Stimulated activated naive CD8-positive, alpha-beta T cell treated with anti-CD3 and anti-CD28 coated beads, Interleukin-15, Interleukin-2, amounts not matched to agents 100 U/mL and 50 U/mL, for 24 hours (primary cell): Measurements from ENCODE around the gene FAAP100.
A peak's percentile ranks its signal among the peaks of the same experiment; 100 is the strongest.

ENCODE experiments used
- ATAC-seq: fragments of 150-1000 bp; cut with Tn5 transposase; one replicate; pipeline ENCODE4 v1.10.0; 2021
- DNase-seq: peaks from one replicate; pipeline ENCODE4 v3.0.0; 2021

FAAP100 gene

DNA sequence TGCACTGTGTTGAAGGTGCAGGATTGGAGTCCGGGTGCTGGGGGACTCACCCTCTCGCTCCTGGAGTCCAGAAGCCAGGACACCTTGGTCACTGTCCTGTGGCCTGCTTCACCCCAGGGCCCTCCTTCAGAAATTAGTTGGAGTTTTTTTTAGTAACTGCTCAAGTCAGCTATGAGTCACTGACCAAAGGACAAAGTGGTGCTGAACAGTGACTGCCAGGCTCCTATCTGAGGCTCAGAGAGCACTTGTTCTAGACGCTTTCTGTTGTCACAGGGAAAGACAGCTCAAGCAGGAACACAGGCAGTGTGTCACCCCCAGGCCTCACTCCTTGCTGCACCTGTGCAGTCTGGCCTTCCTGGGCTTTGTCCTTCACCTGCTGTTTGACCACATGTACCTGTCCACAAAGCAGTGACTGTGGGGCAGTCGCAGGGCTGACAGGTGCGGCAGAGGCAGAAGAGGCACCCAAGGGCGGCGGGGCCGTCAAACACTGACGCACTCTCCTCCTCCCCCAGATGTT lies 4.1 kb upstream of the FAAP100 start:
- DNase-seq (no peak), ATAC-seq (no peak)

DNA sequence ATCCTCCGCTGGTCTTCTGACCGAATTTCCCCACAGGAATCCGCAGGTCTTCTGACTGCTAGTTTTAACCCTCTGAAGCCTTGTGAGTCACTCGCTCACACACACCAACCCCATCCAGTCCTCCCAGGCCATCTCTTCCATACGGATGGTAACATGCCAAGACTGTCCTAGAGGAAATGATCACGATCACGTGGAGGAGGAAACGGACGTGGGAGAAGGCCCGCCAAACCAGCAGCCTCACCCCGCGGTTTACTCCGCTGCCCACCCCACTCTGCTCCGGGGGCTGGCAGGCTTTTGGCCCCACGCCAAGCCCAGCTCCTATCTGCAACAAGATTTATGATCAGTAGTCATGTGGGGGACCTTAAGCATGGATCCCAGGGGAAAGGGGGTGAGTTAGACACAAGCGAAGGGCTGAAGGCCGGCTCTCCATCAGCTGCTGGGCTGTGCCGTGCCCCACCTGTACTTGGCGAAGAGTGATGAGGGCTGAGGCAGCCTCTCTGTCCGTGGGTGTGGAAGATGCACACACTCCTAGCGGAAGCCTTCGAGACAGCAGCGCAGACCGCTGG lies 1.5 kb upstream of the FAAP100 start:
- ATAC-seq (peak; percentile 3), DNase-seq (no peak)

DNA sequence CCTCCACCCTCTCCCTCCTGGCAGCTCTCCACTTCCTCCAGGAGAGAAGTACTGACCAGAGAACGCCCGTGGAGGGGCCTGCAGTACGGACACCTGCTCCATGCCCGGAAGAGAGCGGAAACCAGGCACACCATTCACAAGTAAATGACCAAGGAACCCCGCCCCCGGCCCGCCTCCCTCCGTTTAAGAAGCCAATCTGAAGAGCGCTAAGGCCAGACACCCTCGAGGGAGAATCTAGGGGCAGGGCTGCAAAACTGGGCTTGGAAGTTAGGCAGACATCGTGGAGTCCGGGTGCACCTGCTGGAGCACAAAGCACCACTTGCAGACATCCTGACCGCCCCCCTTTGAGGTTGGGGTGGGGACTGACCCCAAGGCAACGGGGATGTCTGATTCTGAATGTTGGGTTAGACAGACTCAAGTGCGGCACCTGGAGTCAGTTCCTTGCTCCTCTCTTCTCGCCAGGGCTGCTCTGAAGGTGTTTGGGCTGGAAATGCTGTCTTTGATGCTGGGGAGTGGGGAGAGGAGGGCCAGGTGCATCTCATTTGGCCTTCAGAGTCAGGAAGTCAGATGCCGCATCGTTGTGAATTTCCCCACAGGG lies 964 bp upstream of the FAAP100 start:
- DNase-seq (peak; percentile 82), ATAC-seq (peak; percentile 68)

DNA sequence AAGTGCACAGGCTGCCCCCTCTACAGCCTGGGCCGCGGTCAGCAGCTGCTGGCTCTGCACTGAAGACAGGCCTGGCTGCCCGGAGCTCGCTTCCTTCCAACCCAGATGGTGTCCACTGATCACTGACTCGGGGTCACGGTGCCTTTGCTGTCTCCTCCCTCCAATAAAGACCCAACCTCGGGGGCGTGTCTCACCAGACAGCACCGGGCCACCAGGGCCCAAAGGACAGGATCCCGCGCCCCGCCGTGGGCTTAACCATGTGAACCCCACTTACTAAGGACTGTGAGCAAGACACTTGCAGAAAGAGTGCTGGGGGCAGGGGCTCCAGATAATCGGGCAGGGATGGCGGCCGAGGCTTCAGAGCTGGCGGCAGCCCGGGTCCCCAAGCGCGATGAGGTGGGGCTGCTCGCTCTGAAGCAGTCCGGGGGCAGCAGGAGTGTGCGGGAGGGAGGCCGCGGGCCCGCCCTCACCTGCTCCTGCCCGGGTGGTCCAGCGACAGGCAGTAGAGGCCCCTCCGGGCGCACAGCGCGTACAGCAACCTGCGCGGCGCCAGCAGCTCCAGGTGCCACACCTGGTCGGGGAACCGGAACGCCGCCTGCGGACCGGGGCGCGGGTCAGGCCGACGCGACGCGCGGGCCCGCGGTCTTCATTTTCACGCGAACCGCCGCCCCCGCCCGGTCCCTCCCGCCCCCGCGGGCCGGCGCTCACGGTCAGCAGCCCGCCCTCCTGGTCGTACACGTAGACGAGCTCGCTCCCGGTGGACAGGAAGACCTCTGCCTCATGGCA lies 502 bp downstream of the FAAP100 start:
- DNase-seq, result no peak
- ATAC-seq, result no peak

DNA sequence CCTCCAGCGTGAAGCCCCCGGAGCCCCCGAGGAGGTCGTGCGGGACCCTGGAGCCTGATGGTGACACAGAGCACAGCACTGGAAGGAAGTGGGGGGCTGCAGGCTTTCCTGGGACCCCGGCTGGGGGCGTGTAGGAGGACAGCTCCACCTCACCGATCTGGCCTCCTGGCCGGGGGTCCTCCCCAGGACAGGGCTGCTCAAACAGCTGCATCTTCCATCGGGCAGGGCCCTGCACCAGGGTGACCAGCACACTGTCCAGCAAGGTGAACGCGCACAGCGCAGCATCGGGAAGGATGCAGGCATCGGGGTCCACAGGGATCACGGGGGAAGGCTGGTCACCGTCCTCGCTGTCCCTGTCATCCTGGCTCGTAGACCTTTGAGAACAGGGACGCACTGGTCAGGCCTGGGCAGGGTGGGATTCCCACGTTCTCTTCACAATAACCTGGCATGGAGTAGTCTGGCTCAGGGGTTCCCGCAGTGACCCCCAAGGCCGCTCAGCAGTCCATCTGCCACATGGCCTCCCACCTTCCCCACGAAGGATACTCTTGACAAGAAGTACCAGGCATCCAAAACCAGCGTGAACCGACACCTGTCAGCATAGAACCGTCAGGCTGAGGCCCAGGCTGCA lies 1.2 kb downstream of the FAAP100 start:
- ATAC-seq, result no peak
- no peak for DNase-seq

DNA sequence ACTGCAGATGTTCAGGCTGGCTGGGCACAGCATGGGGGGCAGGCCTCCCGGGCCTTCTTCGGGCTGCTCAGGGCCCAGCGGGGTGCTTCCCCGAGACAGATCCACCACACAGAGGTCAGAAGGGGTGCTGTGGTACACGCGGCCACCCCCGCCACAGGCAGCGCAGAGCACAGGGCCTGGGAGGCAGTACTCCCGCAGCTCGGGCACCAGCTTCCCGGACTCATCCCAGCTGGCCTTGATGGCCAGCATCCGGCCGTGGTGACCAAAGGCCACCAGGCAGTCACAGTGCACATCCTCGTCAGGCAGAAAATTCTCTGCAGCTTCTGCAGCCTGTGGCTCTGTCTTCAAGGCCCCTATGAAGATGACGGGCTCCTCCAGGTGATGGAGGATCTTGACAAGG lies 1.9 kb downstream of the FAAP100 start:
- no peak for ATAC-seq
- DNase-seq, result no peak

DNA sequence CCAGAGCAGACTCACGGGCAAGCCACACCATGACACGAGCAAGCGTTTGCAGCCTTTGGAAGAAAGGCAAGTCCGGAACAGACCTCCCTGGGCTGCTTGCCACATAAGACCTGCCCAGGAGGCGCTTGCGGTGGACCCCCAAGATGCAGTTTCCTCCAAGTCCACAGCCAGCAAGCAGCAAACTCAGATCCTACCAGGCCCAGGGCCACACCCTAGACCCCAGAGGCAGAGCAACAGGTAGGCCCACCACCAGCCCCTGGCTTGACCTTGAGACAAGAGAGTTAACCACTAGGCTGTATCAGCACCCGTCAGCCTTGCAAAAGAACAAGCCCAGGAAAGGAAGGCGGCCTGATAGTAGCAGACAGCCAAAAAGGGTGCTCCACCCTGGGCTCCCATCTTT lies 2.3 kb downstream of the FAAP100 start:
- ATAC-seq, result no peak
- DNase-seq, result no peak

DNA sequence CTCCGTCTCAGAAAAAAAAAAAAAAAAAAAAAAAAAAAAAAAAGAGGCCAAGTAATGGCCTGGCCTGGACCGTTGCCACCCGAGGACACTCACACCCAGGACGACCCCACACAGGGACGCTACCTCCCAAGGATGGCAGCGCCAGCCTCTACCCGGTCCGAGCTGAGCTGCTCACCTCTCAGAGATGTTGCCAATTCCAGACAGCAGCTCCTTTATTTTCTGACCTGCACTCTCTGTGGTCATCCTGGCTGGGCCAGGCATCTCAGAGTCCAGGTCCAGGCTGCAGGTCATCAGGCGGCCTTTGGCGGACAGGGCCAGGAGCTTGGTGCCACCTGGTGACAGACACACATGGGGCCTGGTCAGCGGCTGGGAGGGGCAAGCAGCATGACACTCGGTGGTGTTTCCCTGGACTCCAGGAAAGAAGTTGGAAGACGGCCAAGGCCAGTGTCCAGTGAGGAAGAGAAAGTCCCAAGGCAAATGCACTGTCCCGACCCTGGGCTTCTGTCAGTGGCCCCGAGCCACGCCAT lies 3.1 kb downstream of the FAAP100 start:
- ATAC-seq, result no peak

DNA sequence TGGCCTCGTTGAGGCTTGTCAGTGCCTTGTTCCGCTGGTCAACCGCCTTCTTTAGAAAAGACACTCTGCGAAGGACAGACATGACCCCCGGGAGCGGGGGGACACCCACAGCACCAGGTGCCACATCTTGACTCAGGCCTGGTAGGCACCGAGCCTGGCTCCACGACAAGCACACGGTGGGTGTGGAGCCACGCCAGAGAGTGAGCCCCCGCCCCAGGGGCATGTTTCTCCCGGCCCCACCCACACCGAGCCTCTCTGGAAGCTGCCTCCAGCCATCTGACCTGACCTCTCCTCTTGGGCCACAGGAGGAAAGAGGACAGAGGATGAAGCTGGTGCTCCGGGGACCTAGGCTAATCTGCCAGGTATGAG lies 4.6 kb downstream of the FAAP100 start:
- ATAC-seq (no peak), DNase-seq (no peak)

More for the DNA sequence above, 3.1 kb downstream of the FAAP100 start:
- no peak for DNase-seq

DNA sequence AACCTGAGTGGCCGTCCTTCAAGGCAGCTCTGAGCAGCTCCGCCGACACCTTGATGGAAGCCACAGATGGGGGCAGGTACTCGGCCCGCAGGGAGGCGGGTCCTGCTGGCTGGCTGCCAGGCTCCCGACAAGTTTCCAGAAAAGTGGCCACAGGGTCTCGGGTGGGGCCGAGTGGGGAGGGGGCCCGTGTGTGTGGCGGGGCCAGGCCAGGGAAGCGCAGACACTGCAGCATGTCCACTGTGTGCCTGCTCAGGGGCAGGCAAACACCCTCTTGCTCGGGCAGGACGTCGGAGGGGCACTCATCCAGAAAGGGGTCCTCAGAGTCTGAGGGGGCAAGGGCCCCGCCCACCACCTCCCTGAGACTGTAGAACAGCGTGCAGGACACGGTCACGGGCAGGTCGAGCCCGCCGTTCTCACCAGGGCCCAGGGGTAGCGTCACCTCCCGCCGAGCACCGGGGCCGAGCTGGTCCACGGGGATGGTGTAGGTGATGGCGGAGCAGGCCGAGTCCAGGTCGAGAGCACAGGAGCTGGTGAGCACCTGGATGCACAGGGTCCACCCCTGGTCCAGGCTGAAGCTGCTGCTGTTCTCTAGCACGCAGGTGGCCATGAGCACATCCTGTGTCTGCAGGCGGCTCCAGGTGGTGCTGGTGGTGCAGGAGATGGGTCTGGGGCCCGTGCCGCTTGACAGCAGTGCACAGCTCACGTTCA lies 5.1 kb downstream of the FAAP100 start:
- ATAC-seq, result no peak
- no peak for DNase-seq

DNA sequence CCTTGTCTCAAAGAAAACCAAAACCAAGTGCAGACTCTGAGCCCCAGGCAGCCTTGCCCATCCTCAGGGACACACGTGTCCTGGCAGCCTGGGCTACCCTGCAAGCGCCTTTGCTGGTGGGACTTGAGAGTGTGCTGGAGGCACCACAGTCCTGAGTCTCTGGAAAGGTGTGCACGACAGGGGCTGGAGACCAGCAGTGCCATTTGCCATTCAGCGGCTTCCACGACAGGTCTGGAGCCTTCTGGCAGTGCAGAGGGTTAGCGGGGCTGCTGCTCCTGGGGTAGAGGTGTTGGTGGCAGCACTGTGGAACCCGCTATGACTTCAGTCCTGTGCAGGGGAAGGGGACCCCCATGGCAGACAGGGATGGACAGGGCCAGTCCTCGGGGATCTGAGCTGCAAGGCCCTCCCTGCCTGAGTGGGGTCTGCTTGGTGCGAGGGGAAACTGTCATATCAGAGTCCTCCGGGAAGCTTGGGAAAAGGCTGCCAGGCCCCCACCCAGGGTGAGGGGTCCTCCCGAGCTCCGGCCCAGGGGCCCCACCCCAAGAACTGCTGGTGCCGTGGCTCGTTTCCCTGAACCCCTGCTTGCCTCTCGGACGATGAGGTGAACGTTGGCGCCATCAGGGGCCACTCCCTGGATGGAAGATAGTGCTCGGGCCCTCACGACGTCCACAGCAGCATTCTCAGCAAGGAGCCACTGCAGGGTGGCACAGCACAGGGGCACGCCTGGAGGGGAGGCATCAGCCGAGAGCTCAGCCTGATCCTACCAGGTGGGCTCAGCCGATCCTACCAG lies 6.8 kb downstream of the FAAP100 start:
- DNase-seq, result no peak
- ATAC-seq, result no peak

DNA sequence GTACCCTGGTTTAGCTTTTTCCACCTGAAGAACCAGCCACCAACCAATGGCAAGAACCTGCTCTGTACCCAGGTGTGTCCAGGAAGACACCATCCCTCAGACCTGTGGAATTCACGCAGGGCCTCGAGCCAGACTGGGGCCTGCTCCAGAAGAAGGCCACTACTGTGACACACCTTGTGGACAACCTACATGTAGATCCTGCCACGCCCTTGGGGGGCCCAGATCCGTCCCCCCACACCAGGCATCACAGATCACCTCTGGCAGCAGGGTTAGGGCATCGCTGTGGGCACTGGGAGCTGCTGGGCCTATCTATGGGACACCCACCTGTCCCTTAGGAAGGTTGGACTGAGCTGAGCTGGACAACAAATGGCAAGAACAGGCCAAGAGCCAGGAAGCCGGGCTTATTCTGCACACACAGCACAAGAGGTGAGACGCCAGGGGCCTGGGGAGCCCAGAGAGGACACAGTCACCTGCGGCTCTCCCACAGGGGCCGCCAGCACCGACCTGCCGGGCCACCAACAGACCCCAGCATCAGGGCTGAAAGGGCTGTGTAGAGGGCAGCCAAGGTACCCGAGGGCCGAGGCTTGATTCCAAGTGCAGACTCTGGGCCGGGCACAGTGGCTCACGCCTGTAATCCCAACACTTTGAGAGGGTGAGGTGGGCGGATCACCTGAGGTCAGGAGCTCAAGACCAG lies 7.7 kb downstream of the FAAP100 start:
- no peak for DNase-seq
- ATAC-seq, result no peak

DNA sequence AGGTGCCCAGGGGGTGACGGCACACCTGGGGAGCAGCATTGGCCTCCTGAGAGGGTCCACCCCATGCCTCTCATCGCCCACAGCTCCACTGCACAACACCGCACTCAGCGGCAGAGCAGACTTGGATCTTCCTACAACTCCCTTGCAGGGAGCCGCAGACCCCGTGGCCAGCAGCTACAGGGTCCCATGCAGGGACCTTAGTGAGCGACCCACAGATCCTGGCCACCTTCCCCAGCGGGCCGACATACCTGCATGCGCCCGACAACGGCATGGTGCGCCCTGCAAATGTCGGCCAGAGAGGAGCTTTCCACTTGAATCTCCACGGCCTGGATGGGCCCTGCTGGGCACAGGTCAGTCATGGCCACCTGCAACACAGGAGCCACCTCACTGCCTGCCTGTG lies 8.4 kb downstream of the FAAP100 start:
- ATAC-seq, result no peak
- DNase-seq, result no peak

DNA sequence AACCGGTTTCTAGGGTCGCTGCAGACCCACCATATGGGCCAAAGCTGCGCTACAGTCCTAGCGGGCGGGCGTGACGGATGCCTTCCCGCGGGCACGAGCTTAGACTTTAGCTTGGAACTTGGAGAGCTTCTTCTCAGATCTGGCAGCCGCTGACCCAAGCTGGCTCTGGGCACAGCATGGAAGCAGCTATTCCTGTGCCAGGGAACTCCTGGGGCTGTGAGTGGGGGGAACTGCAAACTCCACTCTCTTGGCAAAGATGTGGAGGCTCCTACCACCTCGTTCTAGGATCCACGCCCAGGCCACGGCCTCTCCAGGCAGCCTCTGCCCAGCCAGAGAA lies 8.8 kb downstream of the FAAP100 start:
- ATAC-seq, result no peak
- DNase-seq, result no peak

DNA sequence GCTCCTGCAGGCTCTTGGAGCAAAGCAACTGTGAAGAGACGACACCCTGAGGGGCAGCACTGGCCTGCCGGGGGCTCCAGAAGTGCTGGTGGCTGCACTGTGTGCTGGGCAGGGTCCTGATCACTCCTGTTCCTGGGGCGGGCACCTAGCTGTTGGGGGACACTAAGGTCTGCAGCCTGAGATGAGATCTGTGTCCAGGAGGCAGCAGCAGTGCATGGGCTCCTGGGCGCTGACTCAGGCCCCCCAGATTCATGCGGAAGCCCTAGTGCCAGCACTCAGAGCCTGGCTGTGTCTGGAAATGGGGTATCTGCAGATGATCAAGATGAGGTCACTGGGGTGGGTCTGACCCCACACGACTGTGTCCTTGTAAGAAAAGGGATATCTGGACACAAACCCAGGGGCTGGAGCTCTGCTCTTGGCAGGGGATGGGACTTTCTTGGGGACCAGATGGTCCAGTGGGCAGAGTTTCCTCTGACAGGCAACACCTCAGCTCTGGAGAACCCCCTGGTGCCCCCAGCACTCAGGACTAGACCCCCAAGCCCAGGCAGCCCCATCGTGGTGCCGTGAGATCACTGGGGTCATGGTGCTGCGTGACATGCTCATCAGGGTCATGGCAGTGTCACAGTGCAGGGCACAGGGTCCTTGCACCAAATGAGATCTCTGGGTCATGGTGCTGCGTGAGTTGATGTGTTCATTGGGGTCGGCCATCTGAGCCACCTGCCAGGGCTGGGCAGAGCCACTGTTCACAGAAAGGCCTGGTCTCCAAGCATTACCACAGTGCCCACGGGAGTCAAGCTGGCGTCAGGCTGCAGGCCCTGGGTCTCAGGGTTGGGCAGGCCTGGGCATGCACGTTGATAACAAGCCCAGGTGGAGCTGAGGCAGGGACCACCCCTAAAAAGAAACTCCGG lies 9.5 kb downstream of the FAAP100 start:
- no peak for ATAC-seq
- DNase-seq, result no peak

DNA sequence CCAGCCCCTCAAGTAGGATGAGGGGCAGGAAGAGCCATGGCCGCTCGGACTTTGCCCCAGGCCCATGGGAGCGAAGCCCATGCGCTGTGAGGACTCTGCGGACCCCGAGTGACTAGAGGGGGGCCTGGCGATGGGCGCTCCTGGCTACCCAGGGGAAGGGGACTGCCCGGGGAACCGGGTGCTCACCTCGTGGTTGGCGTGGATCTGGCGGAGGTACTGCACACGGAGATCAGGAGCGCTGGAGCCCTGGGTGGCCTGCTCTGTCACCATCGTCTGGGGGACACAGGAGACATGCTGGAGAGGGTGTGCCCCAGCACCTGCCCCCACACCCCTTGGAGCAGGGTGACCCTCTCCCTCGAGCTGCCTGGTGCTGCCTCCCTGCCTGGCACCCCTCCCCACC lies 11.0 kb downstream of the FAAP100 start:
- ATAC-seq (no peak), DNase-seq (no peak)

DNA sequence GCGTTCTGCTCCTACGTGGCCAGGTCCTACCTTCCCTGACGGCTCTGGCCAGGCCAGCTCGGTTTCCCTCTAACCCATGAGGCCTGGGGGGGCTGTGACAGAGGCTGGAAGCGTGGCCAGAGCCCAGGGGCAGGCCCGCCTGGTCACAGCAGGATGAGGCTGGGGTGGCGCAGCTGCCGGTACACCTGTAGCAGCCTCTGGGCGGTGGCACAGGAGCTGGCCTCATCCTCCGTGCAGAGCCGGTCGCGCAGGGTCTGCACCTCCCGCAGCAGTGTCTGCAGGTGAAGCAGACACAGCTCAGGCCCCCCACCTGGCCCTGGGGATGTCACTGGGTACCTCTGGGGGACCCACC lies 11.5 kb downstream of the FAAP100 start:
- DNase-seq, result no peak
- ATAC-seq, result no peak

DNA sequence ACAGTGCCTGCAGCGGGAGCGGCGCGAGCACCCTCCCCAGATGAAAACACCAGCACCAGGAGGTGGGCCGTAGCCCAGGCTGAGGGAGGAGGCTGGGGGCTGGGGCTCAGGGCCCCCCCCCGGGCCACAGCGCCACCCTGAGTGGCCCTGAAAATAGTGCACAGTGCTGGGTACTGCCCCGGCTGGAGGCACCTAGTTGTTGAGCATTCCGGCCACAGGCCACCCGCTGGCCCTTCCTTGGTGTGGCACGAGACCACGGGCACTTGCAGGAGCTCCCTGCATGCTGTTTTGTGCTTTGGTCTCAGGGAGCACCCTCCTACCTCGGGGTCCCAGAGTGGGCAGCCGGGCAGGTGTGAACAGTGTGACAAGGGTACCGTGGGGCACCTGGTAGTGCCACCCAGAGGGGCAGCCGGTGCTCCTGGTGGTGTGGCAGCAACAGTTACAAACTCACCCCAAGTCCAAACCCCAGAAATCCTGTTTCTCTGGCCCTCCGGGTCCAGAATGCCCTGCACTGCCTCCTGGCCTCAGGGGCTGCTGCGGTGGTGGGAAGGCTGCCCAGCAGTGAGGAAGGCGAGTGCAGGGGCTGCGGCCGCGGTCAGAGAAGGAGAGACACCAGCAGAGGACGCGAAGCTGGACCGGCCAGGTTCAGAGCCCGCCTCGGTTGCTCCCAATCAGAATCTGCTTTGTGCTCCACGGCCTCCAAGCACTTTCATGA lies 12.0 kb downstream of the FAAP100 start:
- DNase-seq, result no peak
- no peak for ATAC-seq

DNA sequence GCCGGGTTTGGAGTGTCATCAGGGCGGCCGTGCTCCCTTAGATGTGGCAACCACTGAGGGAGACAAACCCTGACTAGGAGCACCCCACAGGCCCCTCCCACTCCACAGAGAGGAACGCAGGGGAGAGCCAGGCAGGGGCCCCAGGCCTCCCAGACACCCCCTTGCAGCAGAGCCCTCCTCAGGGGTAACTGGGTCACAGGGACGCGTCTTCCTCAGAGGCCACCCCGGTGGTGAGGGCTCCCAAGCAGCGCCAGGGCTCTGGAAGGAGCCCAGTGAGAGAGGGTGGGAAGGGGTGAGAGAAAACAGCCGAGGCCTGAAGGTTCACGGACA lies 12.6 kb downstream of the FAAP100 start:
- ATAC-seq, result no peak
- no peak for DNase-seq
